HFFc6 (cell line): ENCODE results near the gene FGGY. TPM values are rescaled to one million over a fixed set of nuclear protein-coding genes. Genes with fewer than 3 reads are reported as not detected.
A peak's percentile ranks its signal among the peaks of the same experiment; 100 is the strongest.

ENCODE experiments used
- DNase-seq: peaks from one replicate; pipeline ENCODE4 v3.0.0-alpha.2; 2018
- H3K27ac Mint-ChIP-seq: 2 replicates; pipeline ENCODE4 v1.8.0; 2020; ENCODE audit warnings: mild to moderate bottlenecking, mixed read lengths
- H3K27me3 Mint-ChIP-seq: 2 replicates; pipeline ENCODE4 v1.8.0; 2021; ENCODE audit warnings: mild to moderate bottlenecking, moderate library complexity, mixed read lengths; ENCODE audit not compliant: insufficient read depth
- H3K36me3 Mint-ChIP-seq: 2 replicates; pipeline ENCODE4 v1.8.0; 2021; ENCODE audit warnings: low read depth, mixed read lengths
- H3K4me1 Mint-ChIP-seq: 2 replicates; pipeline ENCODE4 v1.8.0; 2020; ENCODE audit warnings: low read depth, mixed read lengths
- H3K4me3 Mint-ChIP-seq: 2 replicates; pipeline ENCODE4 v1.8.0; 2020; ENCODE audit warnings: mild to moderate bottlenecking, moderate library complexity, mixed read lengths
- H3K9me3 Mint-ChIP-seq: 2 replicates; pipeline ENCODE4 v1.8.0; 2020; ENCODE audit warnings: mild to moderate bottlenecking, mixed read lengths
- total RNA-seq, 6 experiments: library from RNA; stranded (reverse); fragmentation: NEBNext Ultra II Directional; extraction: Animal tissue kit (Norgen Biotek cat#: 25700); gene quantifications; 2 replicates in 1 of 6; 3 replicates in 5 of 6; pipeline ENCODE4 v1.2.3, GENCODE V29; 2021
- TF ChIP-seq, protein P1 (sequence below): fragments of 200-600 bp; sonication (generic); IDR thresholded peaks from 2 replicates; pipeline ENCODE4 v1.5.0; 2021; ENCODE audit warnings: antibody characterized with exemption, mild to moderate bottlenecking

FGGY gene
- total RNA-seq, 6 experiments from 2014 or later, result 16.4 to 20.1 (median 18.7) TPM

DNA sequence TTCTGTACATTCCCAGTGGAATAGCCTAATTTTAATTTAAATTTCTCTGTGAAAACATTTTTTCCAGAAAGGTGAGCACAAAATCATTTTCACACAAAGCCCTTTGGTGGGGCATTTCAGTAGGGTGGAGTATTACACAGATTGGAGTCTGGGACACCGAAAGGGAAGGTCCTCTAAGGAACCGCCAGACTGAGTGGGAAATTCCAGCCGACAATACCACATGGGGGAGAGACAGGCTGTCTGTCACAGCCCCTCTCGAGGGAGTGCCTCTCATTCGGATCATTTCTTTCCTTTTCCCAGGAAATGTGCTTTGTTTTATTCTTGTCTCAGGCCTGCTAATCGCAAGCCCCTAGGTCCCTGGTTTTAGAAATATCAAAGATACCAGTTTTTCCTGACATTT is 367.3 kb downstream of the FGGY start:
- DNase-seq, result no peak
- TF ChIP-seq, protein P1, sequence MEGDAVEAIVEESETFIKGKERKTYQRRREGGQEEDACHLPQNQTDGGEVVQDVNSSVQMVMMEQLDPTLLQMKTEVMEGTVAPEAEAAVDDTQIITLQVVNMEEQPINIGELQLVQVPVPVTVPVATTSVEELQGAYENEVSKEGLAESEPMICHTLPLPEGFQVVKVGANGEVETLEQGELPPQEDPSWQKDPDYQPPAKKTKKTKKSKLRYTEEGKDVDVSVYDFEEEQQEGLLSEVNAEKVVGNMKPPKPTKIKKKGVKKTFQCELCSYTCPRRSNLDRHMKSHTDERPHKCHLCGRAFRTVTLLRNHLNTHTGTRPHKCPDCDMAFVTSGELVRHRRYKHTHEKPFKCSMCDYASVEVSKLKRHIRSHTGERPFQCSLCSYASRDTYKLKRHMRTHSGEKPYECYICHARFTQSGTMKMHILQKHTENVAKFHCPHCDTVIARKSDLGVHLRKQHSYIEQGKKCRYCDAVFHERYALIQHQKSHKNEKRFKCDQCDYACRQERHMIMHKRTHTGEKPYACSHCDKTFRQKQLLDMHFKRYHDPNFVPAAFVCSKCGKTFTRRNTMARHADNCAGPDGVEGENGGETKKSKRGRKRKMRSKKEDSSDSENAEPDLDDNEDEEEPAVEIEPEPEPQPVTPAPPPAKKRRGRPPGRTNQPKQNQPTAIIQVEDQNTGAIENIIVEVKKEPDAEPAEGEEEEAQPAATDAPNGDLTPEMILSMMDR, result no peak
- no peaks in the 10 kb centered on the region for H3K9me3 Mint-ChIP-seq
- H3K4me3 Mint-ChIP-seq, result no peak overlapping the region
- H3K4me1 Mint-ChIP-seq, result peaks cover 9% of the 10 kb centered on the region
- H3K36me3 Mint-ChIP-seq, result no peaks in the 10 kb centered on the region; the same call in 1 of the 2 replicates
- no peak overlapping the region for H3K27ac Mint-ChIP-seq
- H3K27me3 Mint-ChIP-seq, result no peaks in the 10 kb centered on the region

DNA sequence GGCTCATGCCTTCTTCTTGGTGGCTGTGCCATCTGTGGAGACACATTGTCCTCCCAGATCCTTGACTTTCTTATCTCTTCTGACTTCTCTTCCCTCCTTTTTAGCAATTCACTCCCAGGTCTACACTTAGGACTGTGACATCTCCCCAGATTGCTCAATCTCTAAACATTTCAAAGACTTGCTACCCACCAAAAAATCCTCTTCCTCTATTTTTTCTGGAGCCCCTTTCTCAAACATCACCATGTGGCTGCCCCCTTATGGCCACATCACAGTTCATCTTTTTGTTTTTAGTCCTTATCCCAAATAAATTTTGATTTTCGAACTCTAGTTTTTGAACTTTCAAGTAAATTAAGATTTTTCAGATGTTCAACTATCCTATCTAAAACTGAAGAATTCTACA is 369.2 kb downstream of the FGGY start:
- no peak overlapping the region for H3K27ac Mint-ChIP-seq
- H3K4me3 Mint-ChIP-seq, result no peak overlapping the region
- peaks cover 28% of the 10 kb centered on the region for H3K4me1 Mint-ChIP-seq
- H3K36me3 Mint-ChIP-seq, result peaks cover 3% of the 10 kb centered on the region
- no peak for DNase-seq
- TF ChIP-seq, protein P1, result peak; percentile 60
- H3K27me3 Mint-ChIP-seq, result no peaks in the 10 kb centered on the region
- peaks cover 3% of the 10 kb centered on the region for H3K9me3 Mint-ChIP-seq

DNA sequence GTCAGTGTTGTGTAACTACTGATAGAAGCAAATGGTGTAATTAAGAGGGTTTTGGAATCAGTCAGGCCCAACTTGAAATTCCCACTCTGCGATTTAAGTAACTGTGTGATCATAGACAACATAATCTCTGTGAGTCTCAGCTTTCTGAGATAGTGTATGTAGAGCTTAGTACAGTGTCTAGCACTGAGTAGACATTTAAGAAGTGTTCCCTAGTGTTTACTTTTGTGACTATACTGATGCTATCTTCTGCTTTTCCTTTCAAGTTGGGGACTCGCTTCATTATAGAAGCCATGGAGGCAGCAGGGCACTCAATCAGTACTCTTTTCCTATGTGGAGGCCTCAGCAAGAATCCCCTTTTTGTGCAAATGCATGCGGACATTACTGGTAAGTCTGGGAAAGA is 370.1 kb downstream of the FGGY start:
- H3K4me1 Mint-ChIP-seq, result peaks cover 33% of the 10 kb centered on the region
- no peak overlapping the region for H3K27ac Mint-ChIP-seq
- TF ChIP-seq, protein P1, result no peak
- no peak for DNase-seq
- H3K36me3 Mint-ChIP-seq, result peaks cover 8% of the 10 kb centered on the region
- H3K4me3 Mint-ChIP-seq, result no peak overlapping the region
- no peaks in the 10 kb centered on the region for H3K27me3 Mint-ChIP-seq
- peaks cover 7% of the 10 kb centered on the region for H3K9me3 Mint-ChIP-seq

DNA sequence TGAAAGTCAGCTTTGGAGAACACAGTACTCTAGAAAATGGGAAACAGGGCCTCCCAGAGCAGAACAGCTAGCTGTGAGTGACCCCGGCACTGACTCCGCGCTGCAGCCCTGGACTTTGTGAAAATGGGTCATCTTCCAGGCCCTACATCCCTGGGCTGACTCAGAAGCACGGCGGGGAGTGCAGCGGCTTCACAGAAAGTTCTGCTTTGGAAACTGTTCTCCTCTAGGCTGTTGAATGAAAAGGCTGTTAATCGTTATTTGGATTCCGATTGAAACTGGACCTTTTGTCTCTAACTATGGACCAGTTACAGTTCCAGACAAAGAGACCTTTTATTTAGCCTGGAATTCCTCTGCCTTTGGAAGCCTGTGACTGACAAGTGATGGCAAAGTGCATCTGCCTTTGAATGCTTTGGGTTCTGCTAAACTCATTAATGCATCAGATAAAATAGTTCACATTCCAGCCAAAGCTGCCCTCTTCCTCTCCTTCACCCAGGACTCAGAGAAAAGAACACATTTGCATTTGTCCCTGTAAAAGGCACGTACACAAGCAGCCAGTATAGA is 372.9 kb downstream of the FGGY start:
- peak; percentile 71 for DNase-seq
- Mint-ChIP-seq H3K4me3 (peak overlapping the region; percentile 73), H3K4me1 (peaks cover 45% of the 10 kb centered on the region), H3K36me3 (peaks cover 35% of the 10 kb centered on the region), H3K9me3 (peaks cover 35% of the 10 kb centered on the region), H3K27ac (peak overlapping the region; percentile 87), H3K27me3 (no peaks in the 10 kb centered on the region; the same call in 1 of the 2 replicates)
- TF ChIP-seq, protein P1, result no peak

DNA sequence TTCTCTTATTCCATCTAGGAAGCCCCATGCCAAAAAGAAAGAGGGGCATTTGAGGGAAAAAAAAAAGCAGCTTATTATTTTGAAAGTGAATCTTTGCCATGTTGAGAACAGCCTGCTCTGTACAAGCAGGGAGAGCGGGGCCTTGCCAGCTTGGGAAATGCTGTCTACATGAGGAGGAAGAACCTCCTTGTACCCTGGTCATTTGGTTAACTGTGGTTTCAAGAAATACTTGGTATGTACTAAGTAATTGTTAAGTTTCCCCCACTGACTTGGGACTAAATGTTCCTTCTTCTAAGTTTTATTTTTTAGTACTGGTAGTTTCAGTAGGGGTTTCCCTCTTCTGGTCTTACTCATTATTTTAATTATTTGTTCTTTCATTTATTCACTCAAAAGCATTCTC is 373.8 kb downstream of the FGGY start:
- peak overlapping the region; percentile 73 for H3K4me3 Mint-ChIP-seq
- TF ChIP-seq, protein P1, result no peak
- H3K4me1 Mint-ChIP-seq, result peaks cover 45% of the 10 kb centered on the region
- peak overlapping the region; percentile 87 for H3K27ac Mint-ChIP-seq
- DNase-seq, result no peak
- H3K36me3 Mint-ChIP-seq, result peaks cover 41% of the 10 kb centered on the region
- peaks cover 36% of the 10 kb centered on the region for H3K9me3 Mint-ChIP-seq
- H3K27me3 Mint-ChIP-seq, result no peaks in the 10 kb centered on the region; the same call in 1 of the 2 replicates
